ENCODE measurements around the gene RAB3GAP1. TPM values are rescaled to one million over a fixed set of nuclear protein-coding genes. Genes with fewer than 3 reads are reported as not detected.
"Not testable (repeated sequence)": the region's sequence is repeated elsewhere in the genome, so short reads cannot be mapped to it uniquely, and the experiment has no call there.

The RAB3GAP1 gene
- total RNA-seq, 1 donor from 2014 or later = 34.3 TPM

GRCh38 chr2:135052997-135053474 is 944 bp downstream of the RAB3GAP1 start:
- DNase-seq (ENCODE audit: low read depth in 2 of 2) = peak; percentile 20 to 24

GRCh38 chr2:135055182-135055786 is 3.2 kb downstream of the RAB3GAP1 start:
- peak in 1 of 2 donors; percentile 58 for DNase-seq (ENCODE audit: low read depth in 2 of 2)

- no peak for DNase-seq (ENCODE audit: low read depth in 2 of 2)
Observed at GRCh38 chr2:135056790-135057189, 4.7 kb downstream of the RAB3GAP1 start.

GRCh38 chr2:135059577-135059976 is 7.5 kb downstream of the RAB3GAP1 start:
- DNase-seq (ENCODE audit: low read depth in 2 of 2) = no peak

GRCh38 chr2:135063210-135063609 is 11.1 kb downstream of the RAB3GAP1 start:
- DNase-seq (ENCODE audit: low read depth in 2 of 2) = no peak

GRCh38 chr2:135064149-135064548 is 12.1 kb downstream of the RAB3GAP1 start:
- DNase-seq (ENCODE audit: low read depth in 2 of 2) = no peak

- no peak for DNase-seq (ENCODE audit: low read depth in 2 of 2)
Observed at GRCh38 chr2:135066710-135067109, 14.6 kb downstream of the RAB3GAP1 start.

GRCh38 chr2:135072125-135072997 is 20.3 kb downstream of the RAB3GAP1 start:
- DNase-seq (ENCODE audit: low read depth in 2 of 2) = no peak

- no peak for DNase-seq (ENCODE audit: low read depth in 2 of 2)
Observed at GRCh38 chr2:135074216-135074615, 22.1 kb downstream of the RAB3GAP1 start.

GRCh38 chr2:135076556-135076955 is 24.5 kb downstream of the RAB3GAP1 start:
- no peak for DNase-seq (ENCODE audit: low read depth in 2 of 2)

- DNase-seq (ENCODE audit: low read depth in 2 of 2) = no peak
Observed at GRCh38 chr2:135078417-135078816, 26.3 kb downstream of the RAB3GAP1 start.

- no peak for DNase-seq (ENCODE audit: low read depth in 2 of 2)
Observed at GRCh38 chr2:135086222-135086621, 34.1 kb downstream of the RAB3GAP1 start.

GRCh38 chr2:135089597-135089996 is 37.5 kb downstream of the RAB3GAP1 start:
- DNase-seq (ENCODE audit: low read depth in 2 of 2) = not testable (repeated sequence)

- DNase-seq (ENCODE audit: low read depth in 2 of 2) = no peak
Observed at GRCh38 chr2:135091681-135092080, 39.6 kb downstream of the RAB3GAP1 start.

GRCh38 chr2:135093193-135093592 is 41.1 kb downstream of the RAB3GAP1 start:
- no peak for DNase-seq (ENCODE audit: low read depth in 2 of 2)

GRCh38 chr2:135093670-135094330 is 41.7 kb downstream of the RAB3GAP1 start:
- no peak for DNase-seq (ENCODE audit: low read depth in 2 of 2)

GRCh38 chr2:135094508-135094907 is 42.4 kb downstream of the RAB3GAP1 start:
- no peak for DNase-seq (ENCODE audit: low read depth in 2 of 2)

- DNase-seq (ENCODE audit: low read depth in 2 of 2) = no peak
Observed at GRCh38 chr2:135095591-135095990, 43.5 kb downstream of the RAB3GAP1 start.

- no peak for DNase-seq (ENCODE audit: low read depth in 2 of 2)
Observed at GRCh38 chr2:135096665-135097446, 44.8 kb downstream of the RAB3GAP1 start.

GRCh38 chr2:135097532-135098231 is 45.6 kb downstream of the RAB3GAP1 start:
- no peak for DNase-seq (ENCODE audit: low read depth in 2 of 2)

All from lung microvascular endothelial cell (primary cell).